NB4 (cell line): Measurements from ENCODE around the gene ZPR1.

Experiments used
- CTCF ChIP-seq: IDR thresholded peaks from one replicate; pipeline ENCODE4 v1.5.1; 2012; ENCODE audit warnings: low read depth, low read length
- MYC ChIP-seq: IDR thresholded peaks from 2 replicates; pipeline ENCODE4 v1.6.1; 2011; ENCODE audit warnings: low read depth, low read length
- POLR2A ChIP-seq: IDR thresholded peaks from 2 replicates; pipeline ENCODE4 v1.6.1; 2011; ENCODE audit warnings: mild to moderate bottlenecking; ENCODE audit not compliant: insufficient read length; ENCODE audit errors: extremely low read depth

GRCh38 chr11:116828632-116829524, 41.1 kb upstream of the ZPR1 start:
- TF ChIP-seq POLR2A = no peak
- TF ChIP-seq CTCF = no peak
- no peak for TF ChIP-seq MYC
